Chondrocyte (in vitro differentiated cells): Measurements from ENCODE around the gene CREB3L4. TPM values are rescaled to one million over a fixed set of nuclear protein-coding genes. Genes with fewer than 3 reads are reported as not detected.
"Not testable (repeated sequence)": the region's sequence is repeated elsewhere in the genome, so short reads cannot be mapped to it uniquely, and the experiment has no call there.

Source experiments
- DNase-seq: peaks from one replicate; pipeline ENCODE4 v3.0.0; 2021; ENCODE audit warnings: mixed read lengths, low spot score
- H3K27ac Mint-ChIP-seq: one replicate; pipeline ENCODE4 v1.8.0; 2021; ENCODE audit warnings: mild to moderate bottlenecking, moderate library complexity, mixed read lengths; ENCODE audit not compliant: unreplicated experiment
- H3K27me3 Mint-ChIP-seq: 2 replicates; pipeline ENCODE4 v1.8.0; 2021; ENCODE audit warnings: low read depth, mixed read lengths
- H3K36me3 Mint-ChIP-seq: 2 replicates; pipeline ENCODE4 v1.8.0; 2021; ENCODE audit warnings: low read depth, mixed read lengths
- H3K4me1 Mint-ChIP-seq: 2 replicates; pipeline ENCODE4 v1.8.0; 2021; ENCODE audit warnings: low read depth, mild to moderate bottlenecking, mixed read lengths
- H3K4me3 Mint-ChIP-seq: one replicate; pipeline ENCODE4 v1.8.0; 2021; ENCODE audit warnings: mild to moderate bottlenecking, moderate library complexity, mixed read lengths; ENCODE audit not compliant: unreplicated experiment
- H3K9me3 Mint-ChIP-seq: 2 replicates; pipeline ENCODE4 v1.8.0; 2021; ENCODE audit warnings: low read depth, mixed read lengths
- CTCF ChIP-seq: fragments of 200-600 bp; sonication (generic); IDR thresholded peaks from 2 replicates; pipeline ENCODE4 v1.5.0; 2021; ENCODE audit warnings: antibody characterized with exemption, mild to moderate bottlenecking, moderate library complexity
- total RNA-seq: library from RNA; stranded (reverse); gene quantifications from 3 replicates; pipeline ENCODE4 v1.2.1, GENCODE V29; 2021

CREB3L4 gene
- total RNA-seq, 1 donor from 2014 or later, result 3.7 TPM

- Mint-ChIP-seq H3K4me3 (peak within 1 kb of the TSS; percentile 93), H3K27me3 (no peaks in the 10 kb centered on the region), H3K9me3 (no peaks in the 10 kb centered on the region), H3K36me3 (peaks cover 20% of the 10 kb centered on the region), H3K27ac (peak within 1 kb of the TSS; percentile 98), H3K4me1 (peaks cover 40% of the 10 kb centered on the region)
- TF ChIP-seq CTCF, result no peak
- no peak for DNase-seq
Measured at GRCh38 chr1:153990468-153991150, 22.9 kb downstream of the CREB3L4 start, which contains the start of gene RPS27. Gene RPS27, plus strand, starts transcription at chr1:153990762. Its CDS starts 35 bp downstream, at chr1:153990797.

GRCh38 chr1:153991151-153991630 is 23.5 kb downstream of the CREB3L4 start:
- Mint-ChIP-seq H3K27me3 (no peaks in the 10 kb centered on the region), H3K4me1 (peaks cover 40% of the 10 kb centered on the region), H3K4me3 (peak overlapping the region; percentile 93), H3K36me3 (peaks cover 21% of the 10 kb centered on the region), H3K27ac (peak overlapping the region; percentile 98), H3K9me3 (no peaks in the 10 kb centered on the region)
- no peak for TF ChIP-seq CTCF
- no peak for DNase-seq

- peaks cover 21% of the 10 kb centered on the region for H3K36me3 Mint-ChIP-seq
- peak overlapping the region; percentile 93 for H3K4me3 Mint-ChIP-seq
- H3K27me3 Mint-ChIP-seq, result no peaks in the 10 kb centered on the region
- H3K27ac Mint-ChIP-seq, result peak overlapping the region; percentile 98
- H3K4me1 Mint-ChIP-seq, result peaks cover 35% of the 10 kb centered on the region
- no peak for TF ChIP-seq CTCF
- no peak for DNase-seq
- H3K9me3 Mint-ChIP-seq, result no peaks in the 10 kb centered on the region
Measured at GRCh38 chr1:153991806-153992205, 24.1 kb downstream of the CREB3L4 start.

- H3K4me1 Mint-ChIP-seq, result peaks cover 27% of the 10 kb centered on the region
- peaks cover 21% of the 10 kb centered on the region for H3K36me3 Mint-ChIP-seq
- DNase-seq, result no peak
- TF ChIP-seq CTCF, result no peak
- no peak overlapping the region for H3K4me3 Mint-ChIP-seq
- no peaks in the 10 kb centered on the region for H3K9me3 Mint-ChIP-seq
- H3K27ac Mint-ChIP-seq, result no peak overlapping the region
- no peaks in the 10 kb centered on the region for H3K27me3 Mint-ChIP-seq
Measured at GRCh38 chr1:153995202-153995601, 27.5 kb downstream of the CREB3L4 start.

GRCh38 chr1:153995640-153996039 is 27.9 kb downstream of the CREB3L4 start:
- no peak for DNase-seq
- Mint-ChIP-seq H3K36me3 (peaks cover 21% of the 10 kb centered on the region), H3K4me1 (peaks cover 23% of the 10 kb centered on the region), H3K4me3 (no peak overlapping the region), H3K9me3 (no peaks in the 10 kb centered on the region), H3K27me3 (no peaks in the 10 kb centered on the region), H3K27ac (peak overlapping the region; percentile 51)
- no peak for TF ChIP-seq CTCF

- DNase-seq, H3K27me3 Mint-ChIP-seq, H3K9me3 Mint-ChIP-seq, H3K27ac Mint-ChIP-seq, H3K4me3 Mint-ChIP-seq: not testable (repeated sequence)
- H3K36me3 Mint-ChIP-seq, result peaks cover 12% of the 10 kb centered on the region
- peaks cover 17% of the 10 kb centered on the region for H3K4me1 Mint-ChIP-seq
Measured at GRCh38 chr1:153996882-153997281, 29.2 kb downstream of the CREB3L4 start.
